ACC112 (cell line): Measurements from ENCODE around the gene ALOXE3.

Source experiments
- H2AFZ ChIP-seq: fragments of 200-600 bp; sonication (generic); one replicate; pipeline ENCODE4 v1.6.0; 2017; ENCODE audit warnings: antibody characterized with exemption, low read length; ENCODE audit not compliant: unreplicated experiment
- H3K27ac ChIP-seq: fragments of 200-600 bp; sonication (generic); 2 replicates; pipeline ENCODE4 v1.5.1; 2014; ENCODE audit warnings: low read depth, mild to moderate bottlenecking, antibody characterized with exemption, low read length, moderate library complexity
- H3K27me3 ChIP-seq: fragments of 200-600 bp; sonication (generic); 2 replicates; pipeline ENCODE4 v1.6.1; 2014; ENCODE audit warnings: mild to moderate bottlenecking, antibody characterized with exemption, low read length, moderate library complexity, mixed read lengths; ENCODE audit not compliant: insufficient read depth
- H3K36me3 ChIP-seq: fragments of 200-600 bp; sonication (generic); 2 replicates; pipeline ENCODE4 v1.6.1; 2016; ENCODE audit warnings: mild to moderate bottlenecking, antibody characterized with exemption, low read length, moderate library complexity, mixed read lengths; ENCODE audit not compliant: insufficient read depth
- H3K4me1 ChIP-seq: fragments of 200-600 bp; sonication (generic); one replicate; pipeline ENCODE4 v1.6.1; 2016; ENCODE audit warnings: low read length, mixed read lengths; ENCODE audit not compliant: insufficient read depth, unreplicated experiment, control insufficient read depth
- H3K4me3 ChIP-seq: fragments of 200-600 bp; sonication (generic); 2 replicates; pipeline ENCODE4 v1.5.1; 2014; ENCODE audit warnings: mild to moderate bottlenecking, low read depth, low read length
- H3K79me2 ChIP-seq: fragments of 200-600 bp; sonication (generic); one replicate; pipeline ENCODE4 v1.6.0; 2016; ENCODE audit warnings: low read length; ENCODE audit not compliant: control insufficient read depth, unreplicated experiment, insufficient read depth

Gene ALOXE3

GRCh38 chr17:8147141-8147804 lies 29.0 kb upstream of the ALOXE3 start:
- Histone ChIP-seq H2AFZ (no peak overlapping the region), H3K4me1 (peaks cover 8% of the 10 kb centered on the region), H3K27ac (no peak overlapping the region), H3K27me3 (no peaks in the 10 kb centered on the region), H3K79me2 (peaks cover 31% of the 10 kb centered on the region), H3K36me3 (peaks cover 55% of the 10 kb centered on the region; the same call in 1 of the 2 replicates), H3K4me3 (no peak overlapping the region)

GRCh38 chr17:8146381-8147140 lies 28.2 kb upstream of the ALOXE3 start:
- Histone ChIP-seq H3K36me3 (peaks cover 58% of the 10 kb centered on the region; the same call in 1 of the 2 replicates), H3K4me3 (no peak overlapping the region), H3K27ac (no peak overlapping the region), H3K27me3 (no peaks in the 10 kb centered on the region), H3K4me1 (peaks cover 8% of the 10 kb centered on the region), H2AFZ (no peak overlapping the region), H3K79me2 (peaks cover 24% of the 10 kb centered on the region)

DNA sequence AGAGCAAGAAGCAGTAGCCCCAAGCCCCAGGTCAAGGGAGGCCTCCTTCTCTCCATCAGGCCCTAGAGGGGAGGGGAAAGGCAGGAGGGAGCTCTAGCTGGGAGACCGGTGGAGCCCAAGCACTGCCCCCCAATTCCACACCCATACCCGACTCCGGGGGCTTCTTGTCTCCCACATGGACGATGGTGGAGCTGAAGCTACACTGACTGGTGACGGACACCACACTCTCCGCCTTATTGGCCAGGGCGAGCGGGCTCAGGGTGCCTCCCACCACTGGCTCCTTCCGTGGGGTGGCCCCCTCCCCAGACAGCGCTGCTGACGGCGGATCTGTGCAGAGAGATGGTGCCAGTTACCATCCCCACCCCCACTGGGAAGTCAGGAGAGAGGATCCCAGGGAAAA lies 27.5 kb upstream of the ALOXE3 start:
- Histone ChIP-seq H3K27ac (no peak overlapping the region), H3K4me3 (no peak overlapping the region), H3K36me3 (peaks cover 63% of the 10 kb centered on the region; the same call in 1 of the 2 replicates), H3K79me2 (peaks cover 17% of the 10 kb centered on the region), H3K27me3 (no peaks in the 10 kb centered on the region), H3K4me1 (peaks cover 5% of the 10 kb centered on the region), H2AFZ (no peak overlapping the region)

- H3K36me3 ChIP-seq, result peaks cover 61% of the 10 kb centered on the region; the same call in 1 of the 2 replicates
- no peak overlapping the region for H3K4me3 ChIP-seq
These were observed 26.3 kb upstream of the ALOXE3 start for GRCh38 chr17:8144401-8145231.

GRCh38 chr17:8143581-8144400 lies 25.5 kb upstream of the ALOXE3 start:
- Histone ChIP-seq H3K4me3 (no peak overlapping the region), H3K4me1 (peaks cover 3% of the 10 kb centered on the region), H3K27me3 (no peaks in the 10 kb centered on the region), H3K36me3 (peaks cover 56% of the 10 kb centered on the region; the same call in 1 of the 2 replicates), H2AFZ (no peak overlapping the region), H3K27ac (no peak overlapping the region), H3K79me2 (no peaks in the 10 kb centered on the region)

More at GRCh38 chr17:8144401-8145231, 26.3 kb upstream of the ALOXE3 start:
- Histone ChIP-seq H3K27me3 (no peaks in the 10 kb centered on the region), H3K4me1 (peaks cover under 1% of the 10 kb centered on the region), H3K27ac (no peak overlapping the region), H3K79me2 (peaks cover 5% of the 10 kb centered on the region), H2AFZ (no peak overlapping the region)

- Histone ChIP-seq H3K27ac (no peak overlapping the region), H3K4me3 (no peak overlapping the region), H3K79me2 (no peaks in the 10 kb centered on the region), H3K4me1 (peaks cover 3% of the 10 kb centered on the region), H2AFZ (no peak overlapping the region), H3K36me3 (peaks cover 49% of the 10 kb centered on the region; the same call in 1 of the 2 replicates), H3K27me3 (no peaks in the 10 kb centered on the region)
These were observed 24.7 kb upstream of the ALOXE3 start for GRCh38 chr17:8142887-8143580.

DNA sequence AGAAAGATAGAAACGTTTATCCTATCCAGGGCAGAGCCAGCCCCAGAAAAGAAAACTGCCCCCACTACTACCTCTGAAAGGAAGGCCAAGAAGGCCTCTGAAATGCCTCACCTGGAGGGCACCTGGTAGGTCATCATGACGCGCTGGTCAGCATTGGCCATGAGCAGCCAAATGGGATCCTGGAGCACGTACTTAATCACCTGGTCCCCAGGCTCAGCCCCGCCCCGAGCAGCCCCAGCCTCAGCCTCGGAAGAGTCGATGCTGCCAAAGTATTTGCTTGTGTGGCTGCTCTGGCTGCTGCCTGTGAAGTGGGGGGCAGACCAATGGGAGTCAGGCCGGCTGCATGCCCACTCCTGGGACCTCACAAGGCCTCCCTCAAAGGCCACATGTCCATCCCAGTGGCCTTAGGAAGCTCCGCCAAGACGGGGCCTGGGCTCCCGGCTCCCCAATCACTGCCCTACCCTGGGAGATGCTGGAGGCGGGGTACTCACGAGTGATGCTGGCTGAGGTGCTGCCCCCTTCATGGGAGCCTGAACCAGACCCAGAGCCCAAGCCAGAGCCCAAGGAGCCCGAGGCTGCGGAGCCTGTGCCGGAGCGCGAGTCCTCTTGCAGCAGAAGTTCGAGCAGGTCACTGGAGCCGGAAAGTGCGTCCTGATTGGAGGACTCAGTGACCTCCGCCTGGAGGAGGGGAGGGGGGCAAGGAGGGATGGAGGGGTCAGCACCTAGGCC lies 24.0 kb upstream of the ALOXE3 start:
- H2AFZ ChIP-seq, result no peak overlapping the region
- H3K79me2 ChIP-seq, result no peaks in the 10 kb centered on the region
- H3K27me3 ChIP-seq, result no peaks in the 10 kb centered on the region
- H3K4me1 ChIP-seq, result peaks cover 3% of the 10 kb centered on the region
- no peak overlapping the region for H3K4me3 ChIP-seq
- peaks cover 44% of the 10 kb centered on the region; the same call in 1 of the 2 replicates for H3K36me3 ChIP-seq
- H3K27ac ChIP-seq, result no peak overlapping the region

DNA sequence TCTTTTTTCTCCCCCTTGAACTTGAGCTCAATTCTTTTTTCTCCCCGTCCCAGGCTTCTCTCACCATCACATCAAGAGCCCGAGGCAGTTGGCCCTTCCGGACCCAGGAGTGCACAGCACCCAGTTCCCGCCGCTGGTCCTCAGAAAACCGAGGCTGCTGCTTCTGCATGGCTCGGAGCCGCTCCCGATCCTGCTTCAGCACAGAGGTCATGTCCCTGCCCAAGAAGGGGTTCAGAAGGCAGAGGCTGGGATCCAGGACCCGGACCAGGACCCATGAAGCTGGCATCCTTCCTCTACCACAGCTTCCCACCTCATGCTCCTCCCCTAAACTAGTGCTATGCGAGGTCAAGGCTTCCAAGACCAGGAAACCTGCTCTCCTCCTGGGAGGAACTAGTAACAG lies 23.4 kb upstream of the ALOXE3 start:
- Histone ChIP-seq H3K27ac (no peak overlapping the region), H3K27me3 (no peaks in the 10 kb centered on the region), H3K79me2 (no peaks in the 10 kb centered on the region), H2AFZ (no peak overlapping the region), H3K4me1 (peaks cover 3% of the 10 kb centered on the region), H3K4me3 (no peak overlapping the region), H3K36me3 (peaks cover 39% of the 10 kb centered on the region; the same call in 1 of the 2 replicates)

- Histone ChIP-seq H3K27me3 (no peaks in the 10 kb centered on the region), H3K27ac (no peak overlapping the region), H3K36me3 (peaks cover 32% of the 10 kb centered on the region; the same call in 1 of the 2 replicates), H3K4me1 (peaks cover 3% of the 10 kb centered on the region), H3K79me2 (no peaks in the 10 kb centered on the region), H2AFZ (no peak overlapping the region), H3K4me3 (no peak overlapping the region)
These were observed 22.7 kb upstream of the ALOXE3 start for GRCh38 chr17:8141045-8141444.
